BE2C (cell line): ENCODE measurements around the gene SPATS2.

Experiments used
- DNase-seq: peaks from one replicate; pipeline ENCODE4 v3.0.0-alpha.2; 2020
- H3K27me3 ChIP-seq: fragments of 250-450 bp; sonication (Bioruptor Pico); 2 replicates; pipeline ENCODE4 v1.5.1; 2020; ENCODE audit warnings: mild to moderate bottlenecking
- H3K36me3 ChIP-seq: fragments of 250-450 bp; sonication (Bioruptor Pico); 2 replicates; pipeline ENCODE4 v1.5.1; 2020; ENCODE audit warnings: mild to moderate bottlenecking
- H3K4me1 ChIP-seq: fragments of 250-450 bp; sonication (Bioruptor Pico); 2 replicates; pipeline ENCODE4 v1.5.1; 2020
- H3K4me3 ChIP-seq: 2 replicates; pipeline ENCODE4 v1.5.1; 2011; ENCODE audit warnings: low read depth, low read length
- H3K9me3 ChIP-seq: fragments of 250-450 bp; sonication (Bioruptor Pico); 2 replicates; pipeline ENCODE4 v1.5.1; 2020
- CTCF ChIP-seq: IDR thresholded peaks from 2 replicates; pipeline ENCODE4 v1.5.1; 2012; ENCODE audit warnings: mild to moderate bottlenecking, low read depth, low read length

SPATS2 gene

GRCh38 chr12:49348781-49349180 is 18.5 kb upstream of the SPATS2 start:
- no peak for DNase-seq
- no peaks in the 10 kb centered on the region for H3K9me3 ChIP-seq
- TF ChIP-seq CTCF, result no peak
- peaks cover 18% of the 10 kb centered on the region for H3K27me3 ChIP-seq
- no peaks in the 10 kb centered on the region for H3K36me3 ChIP-seq
- no peak overlapping the region for H3K4me3 ChIP-seq
- H3K4me1 ChIP-seq, result peaks cover 8% of the 10 kb centered on the region

GRCh38 chr12:49349266-49349665 is 18.0 kb upstream of the SPATS2 start:
- no peaks in the 10 kb centered on the region for H3K9me3 ChIP-seq
- no peak for TF ChIP-seq CTCF
- no peak overlapping the region for H3K4me3 ChIP-seq
- peaks cover 18% of the 10 kb centered on the region for H3K27me3 ChIP-seq
- no peaks in the 10 kb centered on the region for H3K36me3 ChIP-seq
- peaks cover 8% of the 10 kb centered on the region for H3K4me1 ChIP-seq
- DNase-seq, result no peak

GRCh38 chr12:49352351-49352750 is 14.9 kb upstream of the SPATS2 start:
- peaks cover under 1% of the 10 kb centered on the region for H3K4me1 ChIP-seq
- no peaks in the 10 kb centered on the region for H3K9me3 ChIP-seq
- TF ChIP-seq CTCF, result no peak
- H3K4me3 ChIP-seq, result no peak overlapping the region
- H3K27me3 ChIP-seq, result no peaks in the 10 kb centered on the region
- H3K36me3 ChIP-seq, result no peaks in the 10 kb centered on the region
- no peak for DNase-seq

GRCh38 chr12:49355913-49356312 is 11.3 kb upstream of the SPATS2 start:
- Histone ChIP-seq H3K27me3 (no peaks in the 10 kb centered on the region), H3K4me1 (no peaks in the 10 kb centered on the region), H3K36me3 (no peaks in the 10 kb centered on the region), H3K9me3 (no peaks in the 10 kb centered on the region), H3K4me3 (no peak overlapping the region)
- TF ChIP-seq CTCF, result no peak
- no peak for DNase-seq

- no peaks in the 10 kb centered on the region for H3K4me1 ChIP-seq
- no peaks in the 10 kb centered on the region for H3K27me3 ChIP-seq
- DNase-seq, result no peak
- no peaks in the 10 kb centered on the region for H3K36me3 ChIP-seq
- no peaks in the 10 kb centered on the region for H3K9me3 ChIP-seq
- H3K4me3 ChIP-seq, result no peak overlapping the region
- TF ChIP-seq CTCF, result peak; percentile 57
Measured at GRCh38 chr12:49357103-49357678, 10.1 kb upstream of the SPATS2 start.

- H3K4me1 ChIP-seq, result no peaks in the 10 kb centered on the region
- peak; percentile 66 for DNase-seq
- TF ChIP-seq CTCF, result peak; percentile 92
- H3K36me3 ChIP-seq, result no peaks in the 10 kb centered on the region
- no peaks in the 10 kb centered on the region for H3K9me3 ChIP-seq
- H3K4me3 ChIP-seq, result no peak overlapping the region
- no peaks in the 10 kb centered on the region for H3K27me3 ChIP-seq
Measured at GRCh38 chr12:49358483-49359141, 8.7 kb upstream of the SPATS2 start.
